Trophoblast cell (in vitro differentiated cells and primary cell): ENCODE data around the gene BBS4.
A peak's percentile ranks its signal among the peaks of the same experiment; 100 is the strongest.

ENCODE experiments used
- DNase-seq, 2 donors: peaks; one replicate each; pipeline ENCODE4 v3.0.0-alpha.2; 2016
- H2AFZ ChIP-seq: 2 replicates; pipeline ENCODE4 v1.6.1; 2013; ENCODE audit warnings: low read length, moderate library complexity, mild to moderate bottlenecking; ENCODE audit not compliant: insufficient read depth, poor library complexity
- H2AK5ac ChIP-seq: 2 replicates; pipeline ENCODE4 v1.6.1; 2013; ENCODE audit warnings: mild to moderate bottlenecking, low read length
- H2BK120ac ChIP-seq: 2 replicates; pipeline ENCODE4 v1.6.1; 2013; ENCODE audit warnings: low read length, mild to moderate bottlenecking, moderate library complexity; ENCODE audit not compliant: insufficient read depth, poor library complexity
- H2BK12ac ChIP-seq: 2 replicates; pipeline ENCODE4 v1.6.1; 2013; ENCODE audit warnings: mild to moderate bottlenecking, low read length, moderate library complexity
- H2BK5ac ChIP-seq: 2 replicates; pipeline ENCODE4 v1.6.1; 2013; ENCODE audit warnings: low read length, low read depth, moderate library complexity, mild to moderate bottlenecking; ENCODE audit not compliant: poor library complexity
- H3K14ac ChIP-seq: 2 replicates; pipeline ENCODE4 v1.6.1; 2013; ENCODE audit warnings: mild to moderate bottlenecking, low read length
- H3K18ac ChIP-seq: 2 replicates; pipeline ENCODE4 v1.6.1; 2013; ENCODE audit warnings: mild to moderate bottlenecking, low read length
- H3K23ac ChIP-seq: 2 replicates; pipeline ENCODE4 v1.6.1; 2013; ENCODE audit warnings: low read length
- H3K27ac ChIP-seq: 2 replicates; pipeline ENCODE4 v1.5.1; 2013; ENCODE audit warnings: low read depth, mild to moderate bottlenecking, inconsistent platforms, low read length, moderate library complexity
- H3K27me3 ChIP-seq: 2 replicates; pipeline ENCODE4 v1.6.1; 2013; ENCODE audit warnings: inconsistent platforms, mild to moderate bottlenecking, low read length, moderate library complexity; ENCODE audit not compliant: insufficient read depth
- H3K36me3 ChIP-seq, 2 experiments: 1 replicate in 1 of 2; 2 replicates in 1 of 2; pipeline ENCODE4 v1.6.1; 2013; ENCODE audit warnings: low read length in 2 of 2, mild to moderate bottlenecking in 2 of 2, moderate library complexity in 1 of 2; ENCODE audit not compliant: insufficient read depth in 2 of 2, control insufficient read depth in 1 of 2
- H3K4ac ChIP-seq: 2 replicates; pipeline ENCODE4 v1.6.1; 2013; ENCODE audit warnings: low read depth, mild to moderate bottlenecking, low read length, moderate library complexity
- H3K4me1 ChIP-seq, 2 experiments: 1 replicate in 1 of 2; 2 replicates in 1 of 2; pipeline ENCODE4 v1.6.1; 2013; ENCODE audit warnings: low read length in 2 of 2, mild to moderate bottlenecking in 2 of 2, moderate library complexity in 1 of 2; ENCODE audit not compliant: insufficient read depth in 2 of 2, control insufficient read depth in 1 of 2
- H3K4me2 ChIP-seq: 2 replicates; pipeline ENCODE4 v1.6.1; 2013; ENCODE audit warnings: inconsistent platforms, mild to moderate bottlenecking, low read length, moderate library complexity
- H3K4me3 ChIP-seq: 2 replicates; pipeline ENCODE4 v1.5.1; 2013; ENCODE audit warnings: mild to moderate bottlenecking, low read depth, low read length, inconsistent platforms
- H3K79me1 ChIP-seq: one replicate; pipeline ENCODE4 v1.6.1; 2013; ENCODE audit warnings: low read length
- H3K79me2 ChIP-seq: 2 replicates; pipeline ENCODE4 v1.6.1; 2013; ENCODE audit warnings: low read length, mild to moderate bottlenecking; ENCODE audit not compliant: control insufficient read depth, insufficient read depth, poor library complexity
- H3K9ac ChIP-seq: 2 replicates; pipeline ENCODE4 v1.6.1; 2013; ENCODE audit warnings: mild to moderate bottlenecking, low read length
- H3K9me3 ChIP-seq: 2 replicates; pipeline ENCODE4 v1.6.1; 2013; ENCODE audit warnings: low read depth, mild to moderate bottlenecking, control low read depth, inconsistent platforms, low read length; ENCODE audit not compliant: insufficient read depth
- H4K12ac ChIP-seq: 2 replicates; pipeline ENCODE4 v1.6.1; 2013; ENCODE audit warnings: low read depth, mild to moderate bottlenecking, low read length, moderate library complexity
- H4K8ac ChIP-seq: 2 replicates; pipeline ENCODE4 v1.6.1; 2013; ENCODE audit warnings: low read depth, mild to moderate bottlenecking, low read length, moderate library complexity
- H4K91ac ChIP-seq: one replicate; pipeline ENCODE4 v1.6.1; 2013; ENCODE audit warnings: low read depth, mild to moderate bottlenecking, low read length, moderate library complexity
- WGBS: extraction: QIAGEN DNeasy Blood & Tissue Kit; methylation state at CpG from one replicate; pipeline ENCODE4 v1.1.7; 2013; ENCODE audit warnings: missing lambda C conversion rate; ENCODE audit not compliant: insufficient read length, insufficient coverage; ENCODE audit errors: extremely low coverage; 5-methylcytosine and 5-hydroxymethylcytosine counted together

Gene BBS4

GRCh38 chr15:72740219-72740618 is 54.2 kb downstream of the BBS4 start:
- Histone ChIP-seq H3K18ac (no peak overlapping the region), H4K8ac (no peak overlapping the region), H3K36me3 (peaks cover 3 to 11% of the 10 kb centered on the region in 2 experiments), H3K4me1 (no peaks in the 10 kb centered on the region), H2AFZ (no peak overlapping the region), H4K91ac (no peak overlapping the region), H4K12ac (no peak overlapping the region), H2BK5ac (no peak overlapping the region), H3K14ac (no peak overlapping the region), H3K4me2 (no peak overlapping the region), H3K4ac (no peak overlapping the region), H3K79me1 (no peaks in the 10 kb centered on the region), H3K23ac (no peak overlapping the region), H2AK5ac (no peak overlapping the region), H3K79me2 (no peaks in the 10 kb centered on the region), H3K27me3 (no peaks in the 10 kb centered on the region), H3K9me3 (no peaks in the 10 kb centered on the region), H2BK12ac (no peak overlapping the region), H3K27ac (no peak overlapping the region), H3K9ac (no peak overlapping the region), H3K4me3 (no peak overlapping the region), H2BK120ac (no peak overlapping the region)
- no CpG with 5 or more reads among the region's 1 CpG for WGBS
- DNase-seq = no peak

GRCh38 chr15:72749700-72750099 is 63.7 kb downstream of the BBS4 start:
- Histone ChIP-seq H3K9ac (no peak overlapping the region), H2BK12ac (no peak overlapping the region), H3K27me3 (no peaks in the 10 kb centered on the region), H2AFZ (no peak overlapping the region), H3K9me3 (no peaks in the 10 kb centered on the region), H2AK5ac (no peak overlapping the region), H3K36me3 (peaks cover 10 to 13% of the 10 kb centered on the region in 2 experiments), H4K91ac (no peak overlapping the region), H3K79me2 (no peaks in the 10 kb centered on the region), H3K4me1 (no peaks in the 10 kb centered on the region), H3K4me3 (no peak overlapping the region), H3K79me1 (no peaks in the 10 kb centered on the region), H2BK120ac (no peak overlapping the region), H3K27ac (no peak overlapping the region), H2BK5ac (no peak overlapping the region), H4K8ac (no peak overlapping the region), H3K4ac (no peak overlapping the region), H3K18ac (no peak overlapping the region), H3K14ac (no peak overlapping the region), H4K12ac (no peak overlapping the region), H3K23ac (no peak overlapping the region), H3K4me2 (no peak overlapping the region)
- no peak for DNase-seq
- whole genome bisulfite sequencing = no CpG with 5 or more reads among the region's 2 CpGs

- Histone ChIP-seq H3K27ac (no peak overlapping the region), H3K23ac (no peak overlapping the region), H3K79me2 (no peaks in the 10 kb centered on the region), H3K4me3 (no peak overlapping the region), H2AFZ (no peak overlapping the region), H4K12ac (no peak overlapping the region), H3K27me3 (no peaks in the 10 kb centered on the region), H2BK12ac (no peak overlapping the region), H3K14ac (no peak overlapping the region), H3K4ac (no peak overlapping the region), H3K9me3 (peaks cover 2% of the 10 kb centered on the region), H2BK5ac (no peak overlapping the region), H4K8ac (no peak overlapping the region), H3K4me1 (no peaks in the 10 kb centered on the region), H3K18ac (no peak overlapping the region), H3K36me3 (peaks cover 24 to 28% of the 10 kb centered on the region in 2 experiments), H4K91ac (no peak overlapping the region), H3K9ac (no peak overlapping the region), H2AK5ac (no peak overlapping the region), H3K79me1 (no peaks in the 10 kb centered on the region), H3K4me2 (no peak overlapping the region), H2BK120ac (no peak overlapping the region)
- WGBS = no CpG with 5 or more reads among the region's 9 CpGs
- DNase-seq = peak in 1 of 2 donors; percentile 15
These were observed 65.9 kb downstream of the BBS4 start for GRCh38 chr15:72751751-72752455.

DNA sequence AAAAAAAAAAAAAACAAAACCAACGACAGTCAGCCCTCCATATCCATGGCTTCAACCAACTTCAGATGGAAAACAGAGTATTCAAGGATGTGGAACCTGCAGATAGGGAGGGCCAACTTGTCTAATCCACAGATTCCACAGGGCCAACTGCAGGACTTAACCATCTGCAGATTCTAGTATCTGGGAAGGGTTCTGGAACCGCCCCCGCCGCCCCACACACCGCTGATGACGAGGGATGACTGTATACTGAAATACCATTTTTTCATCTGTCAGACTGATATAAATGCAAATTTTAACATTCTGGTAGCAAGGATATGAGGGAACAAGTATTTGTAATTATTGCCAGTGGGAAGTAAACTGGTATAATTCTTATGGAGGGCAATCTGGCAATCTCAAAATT is 68.1 kb downstream of the BBS4 start:
- Histone ChIP-seq H2BK12ac (no peak overlapping the region), H4K91ac (no peak overlapping the region), H3K4me2 (no peak overlapping the region), H3K27ac (no peak overlapping the region), H3K79me2 (no peaks in the 10 kb centered on the region), H4K12ac (no peak overlapping the region), H4K8ac (no peak overlapping the region), H3K9me3 (peaks cover 2% of the 10 kb centered on the region), H3K18ac (no peak overlapping the region), H3K14ac (no peak overlapping the region), H3K4me1 (peaks cover 0 to 3% of the 10 kb centered on the region in 2 experiments), H3K79me1 (no peaks in the 10 kb centered on the region), H2AFZ (no peak overlapping the region), H3K9ac (no peak overlapping the region), H3K4ac (no peak overlapping the region), H3K36me3 (peaks cover 26 to 28% of the 10 kb centered on the region in 2 experiments), H2AK5ac (no peak overlapping the region), H3K23ac (no peak overlapping the region), H3K27me3 (no peaks in the 10 kb centered on the region), H2BK120ac (no peak overlapping the region), H2BK5ac (no peak overlapping the region), H3K4me3 (no peak overlapping the region)
- DNase-seq = no peak
- WGBS = no CpG with 5 or more reads among the region's 6 CpGs
